ENCODE results near the gene GOLGA6L22.
"Not testable (repeated sequence)": the region's sequence is repeated elsewhere in the genome, so short reads cannot be mapped to it uniquely, and the experiment has no call there.

Gene GOLGA6L22, protein sequence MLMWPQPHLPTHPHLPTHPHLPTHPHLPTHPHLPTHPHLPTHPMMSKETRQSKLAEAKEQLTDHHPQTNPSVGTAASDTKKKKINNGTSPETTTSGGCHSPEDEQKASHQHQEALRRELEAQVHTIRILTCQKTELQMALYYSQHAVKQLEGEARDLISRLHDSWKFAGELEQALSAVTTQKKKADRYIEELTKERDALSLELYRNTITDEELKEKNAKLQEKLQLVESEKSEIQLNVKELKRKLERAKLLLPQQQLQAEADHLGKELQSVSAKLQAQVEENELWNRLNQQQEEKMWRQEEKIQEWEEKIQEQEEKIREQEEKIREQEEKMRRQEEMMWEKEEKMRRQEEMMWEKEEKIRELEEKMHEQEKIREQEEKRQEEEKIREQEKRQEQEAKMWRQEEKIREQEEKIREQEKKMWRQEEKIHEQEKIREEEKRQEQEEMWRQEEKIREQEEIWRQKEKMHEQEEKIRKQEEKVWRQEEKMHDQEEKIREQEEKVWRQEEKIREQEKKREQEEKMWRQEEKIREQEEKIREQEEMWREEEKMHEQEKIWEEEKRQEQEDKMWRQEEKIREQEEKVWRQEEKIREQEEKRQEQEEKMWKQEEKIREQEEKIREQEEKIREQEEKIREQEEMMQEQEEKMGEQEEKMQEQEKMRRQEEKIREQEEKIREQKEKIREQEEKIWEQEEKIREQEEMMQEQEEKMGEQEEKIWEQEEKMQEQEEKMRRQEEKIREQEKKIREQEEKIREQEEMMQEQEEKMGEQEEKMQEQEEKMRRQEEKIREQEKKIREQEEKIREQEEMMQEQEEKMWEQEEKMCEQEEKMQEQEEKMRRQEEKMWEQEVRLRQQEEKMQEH

GRCh38 chr15:22458603-22459002 is at the start of gene GOLGA6L22:
GOLGA6L22 (plus strand) TSS chr15:22458903; CDS start chr15:22458994, 91 bp downstream.
- DNase-seq: not testable (repeated sequence)

DNA sequence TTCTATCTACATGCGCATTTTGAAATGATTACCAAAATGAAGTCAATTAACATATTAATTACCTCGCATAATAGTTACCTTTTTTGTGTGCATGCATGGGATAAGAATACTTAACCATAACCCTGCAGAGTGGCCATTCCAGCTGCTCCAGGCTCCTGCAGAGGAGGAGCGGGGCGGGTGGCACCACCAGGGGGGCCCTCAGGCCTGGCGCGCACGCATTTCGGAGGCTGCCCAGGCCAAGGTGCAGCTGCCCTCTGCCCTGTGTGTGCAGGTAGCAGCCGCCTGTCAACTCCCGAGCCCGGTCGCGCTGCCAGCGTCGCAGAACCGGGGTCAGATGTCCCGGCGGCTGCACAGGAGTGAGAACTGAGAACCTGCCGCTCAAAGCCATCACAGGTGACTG is 41.4 kb upstream of the GOLGA6L22 start:
- not testable (repeated sequence) for DNase-seq

DNA sequence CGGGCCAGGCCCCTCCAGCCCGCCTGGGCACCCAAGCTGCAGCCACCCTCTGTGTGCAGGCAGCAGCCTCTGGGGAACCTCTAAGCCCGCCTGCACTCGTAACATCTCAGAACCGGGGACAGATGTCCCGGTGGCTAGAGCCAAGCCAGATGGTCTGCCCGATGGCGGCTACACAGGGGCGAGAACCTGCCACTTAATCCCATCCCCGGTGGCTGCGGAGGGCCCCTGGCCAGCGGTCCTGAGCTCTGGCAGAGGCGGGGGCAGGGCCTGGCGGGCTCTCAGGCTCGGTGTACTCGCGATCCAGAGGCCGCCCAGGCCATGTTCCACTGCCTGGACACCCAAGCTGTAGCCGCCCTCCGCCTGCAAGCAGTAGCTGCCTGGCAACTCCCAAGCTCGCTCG is 40.9 kb upstream of the GOLGA6L22 start:
- not testable (repeated sequence) for DNase-seq

DNA sequence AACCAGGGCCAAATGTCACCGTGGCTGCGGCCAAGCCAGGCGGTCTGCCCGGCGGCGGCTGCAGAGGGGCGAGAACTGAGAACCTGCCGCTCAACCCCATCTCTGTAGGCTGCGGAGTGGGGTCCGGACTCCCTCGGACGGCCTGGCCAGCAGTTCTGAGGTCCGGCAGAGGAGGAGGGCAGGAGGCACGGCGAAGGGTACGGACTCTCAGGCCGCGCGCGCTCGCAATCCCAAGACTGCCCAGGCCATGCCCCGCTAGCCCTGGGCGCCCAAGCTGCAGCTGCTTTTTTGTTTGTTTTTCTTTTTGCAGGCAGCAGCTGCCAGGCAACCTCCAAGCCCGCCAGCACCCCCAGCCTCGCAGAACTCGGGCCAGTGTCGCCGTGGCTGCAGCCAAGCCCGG is 40.5 kb upstream of the GOLGA6L22 start:
- not testable (repeated sequence) for DNase-seq

DNA sequence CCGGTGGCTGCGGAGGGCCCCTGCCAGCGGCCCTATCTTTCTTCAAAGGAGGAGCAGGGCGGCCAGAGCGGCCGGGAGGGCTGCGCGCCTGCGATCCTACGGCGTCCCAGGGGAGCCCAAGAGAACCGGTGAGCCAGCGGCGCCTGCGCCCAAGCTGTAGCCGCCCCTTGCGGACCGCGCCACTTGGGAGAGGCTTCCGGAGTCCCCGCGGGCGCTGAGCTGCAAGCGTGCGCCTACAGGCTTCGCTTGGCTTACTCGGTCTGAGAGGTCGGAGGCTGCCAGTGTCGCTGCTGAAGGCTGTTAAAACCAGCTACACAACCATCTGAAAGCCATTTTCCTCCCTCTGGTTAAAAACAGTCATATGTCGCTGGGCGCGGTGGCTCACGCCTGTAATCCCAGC is 40.0 kb upstream of the GOLGA6L22 start:
- not testable (repeated sequence) for DNase-seq

GRCh38 chr15:22420340-22420739 is 38.4 kb upstream of the GOLGA6L22 start:
- DNase-seq: not testable (repeated sequence)

GRCh38 chr15:22429426-22429825 is 29.3 kb upstream of the GOLGA6L22 start:
- not testable (repeated sequence) for DNase-seq

DNA sequence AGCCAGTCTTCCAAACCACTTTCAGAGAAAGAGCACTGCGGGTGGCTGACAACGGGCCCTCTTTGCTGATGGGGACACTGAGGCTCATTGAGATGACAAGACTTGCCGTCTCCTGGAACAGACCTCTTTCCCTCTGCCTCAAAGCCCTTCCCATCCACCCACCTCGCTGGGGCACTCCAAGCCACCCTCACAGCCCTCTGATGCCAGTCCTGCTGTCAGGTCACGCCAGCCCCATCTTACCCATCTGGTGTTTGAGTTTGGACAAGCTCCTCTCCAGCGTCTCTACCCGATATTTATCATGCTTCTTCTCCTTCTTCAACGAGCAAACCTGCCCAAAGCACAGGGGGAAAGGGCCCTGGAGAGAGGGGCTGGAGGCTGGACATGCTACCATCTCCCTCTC is 27.0 kb upstream of the GOLGA6L22 start:
- not testable (repeated sequence) for DNase-seq

- DNase-seq: not testable (repeated sequence)
These were observed 35.9 kb downstream of the GOLGA6L22 start for GRCh38 chr15:22494490-22495113.

- not testable (repeated sequence) for DNase-seq
These were observed 38.5 kb downstream of the GOLGA6L22 start for GRCh38 chr15:22497200-22497599.

GRCh38 chr15:22498220-22498925 is 39.7 kb downstream of the GOLGA6L22 start:
- not testable (repeated sequence) for DNase-seq

- DNase-seq: not testable (repeated sequence)
These were observed 43.6 kb downstream of the GOLGA6L22 start for GRCh38 chr15:22502272-22502671.

DNA sequence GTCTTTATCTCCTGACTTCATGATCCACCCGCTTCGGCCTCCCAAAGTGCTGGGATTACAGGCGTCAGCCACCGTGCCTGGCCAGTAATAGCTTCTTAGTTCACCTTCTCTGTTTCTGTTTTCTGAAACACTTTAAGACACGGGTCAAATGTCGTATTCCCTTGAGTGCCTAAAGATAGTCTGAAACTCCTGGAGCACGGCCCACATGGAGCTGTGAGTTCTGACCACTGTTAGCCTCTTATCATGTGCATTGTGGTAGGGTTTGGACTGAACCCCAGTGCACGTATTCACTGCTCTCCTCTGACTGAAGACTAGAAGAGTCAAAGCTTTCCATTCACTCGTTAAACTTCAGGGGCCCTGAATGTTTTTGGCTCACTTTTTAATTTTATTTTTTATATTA is 48.3 kb downstream of the GOLGA6L22 start:
- DNase-seq: not testable (repeated sequence)

DNA sequence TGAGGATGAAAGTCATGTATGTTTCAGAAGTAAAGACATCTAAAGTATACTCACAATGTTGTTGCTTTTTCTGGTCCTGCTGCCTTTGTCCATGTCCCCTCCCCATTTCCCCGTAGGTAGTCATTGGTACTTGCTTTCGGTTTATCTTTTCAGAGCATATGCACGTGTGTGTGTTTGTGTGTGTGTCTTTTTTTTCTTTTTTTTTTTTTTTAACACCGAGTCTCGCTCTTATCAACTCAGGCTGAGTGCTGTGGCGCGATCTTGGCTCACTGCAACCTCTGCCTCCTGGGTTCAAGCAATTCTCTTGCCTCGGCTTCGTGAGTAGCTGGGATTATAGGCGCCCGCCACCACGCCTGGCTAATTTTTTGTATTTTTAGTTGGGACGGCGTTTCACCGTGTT is 57.4 kb downstream of the GOLGA6L22 start:
- not testable (repeated sequence) for DNase-seq

Measured in NCI-H1436 treated with DMSO at 0.1 percent for 48 hours (cell line).